LNCaP clone FGC (cell line): ENCODE measurements around the gene CFAP54.
"Not testable (repeated sequence)": the region's sequence is repeated elsewhere in the genome, so short reads cannot be mapped to it uniquely, and the experiment has no call there.

Source experiments
- DNase-seq: peaks from one replicate; pipeline ENCODE4 v3.0.0-alpha.2; 2011; ENCODE audit warnings: low read depth
- H3K4me3 ChIP-seq: 2 replicates; pipeline ENCODE4 v1.5.1; 2011; ENCODE audit warnings: mild to moderate bottlenecking, low read depth, low read length, control low read depth
- CTCF ChIP-seq: IDR thresholded peaks from 2 replicates; pipeline ENCODE4 v1.5.1; 2012; ENCODE audit warnings: mild to moderate bottlenecking; ENCODE audit not compliant: control insufficient read depth, insufficient read depth; ENCODE audit errors: extremely low read depth

The CFAP54 gene

DNA sequence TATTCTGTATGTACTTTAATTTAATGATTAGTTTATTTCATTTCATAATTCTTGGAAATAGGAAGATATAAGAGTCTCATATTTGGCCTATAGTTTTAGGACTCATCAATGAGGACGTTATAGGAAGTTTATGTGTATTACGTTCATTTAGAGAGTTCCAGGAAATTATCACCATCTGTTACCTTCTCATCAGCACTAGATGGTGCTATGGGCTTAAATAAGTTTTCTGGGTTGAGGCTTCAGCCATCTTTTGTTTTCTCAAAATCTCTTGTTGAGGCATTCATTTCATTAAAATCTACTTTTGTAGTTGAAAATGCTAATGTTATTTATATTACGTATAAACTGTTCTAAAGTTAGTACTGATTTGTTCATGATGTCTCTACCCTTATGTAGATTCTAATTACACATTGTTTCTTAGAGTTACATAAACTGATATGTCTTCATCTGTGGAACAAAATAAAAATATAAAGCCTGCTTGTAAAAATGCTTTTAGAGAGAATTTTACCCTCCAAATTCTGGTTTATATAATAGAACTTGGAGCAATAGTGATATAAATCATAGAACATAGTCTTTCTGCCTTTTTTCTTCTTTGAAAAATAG lies 89.2 kb downstream of the CFAP54 start:
- TF ChIP-seq CTCF, result peak; percentile 77
- H3K4me3 ChIP-seq, result no peak overlapping the region
- peak; percentile 37 for DNase-seq

GRCh38 chr12:96585977-96586376 lies 96.6 kb downstream of the CFAP54 start:
- DNase-seq, result no peak
- no peak for TF ChIP-seq CTCF
- no peak overlapping the region for H3K4me3 ChIP-seq

GRCh38 chr12:96587691-96588090 lies 98.3 kb downstream of the CFAP54 start:
- TF ChIP-seq CTCF, result no peak
- H3K4me3 ChIP-seq, result no peak overlapping the region
- no peak for DNase-seq

DNA sequence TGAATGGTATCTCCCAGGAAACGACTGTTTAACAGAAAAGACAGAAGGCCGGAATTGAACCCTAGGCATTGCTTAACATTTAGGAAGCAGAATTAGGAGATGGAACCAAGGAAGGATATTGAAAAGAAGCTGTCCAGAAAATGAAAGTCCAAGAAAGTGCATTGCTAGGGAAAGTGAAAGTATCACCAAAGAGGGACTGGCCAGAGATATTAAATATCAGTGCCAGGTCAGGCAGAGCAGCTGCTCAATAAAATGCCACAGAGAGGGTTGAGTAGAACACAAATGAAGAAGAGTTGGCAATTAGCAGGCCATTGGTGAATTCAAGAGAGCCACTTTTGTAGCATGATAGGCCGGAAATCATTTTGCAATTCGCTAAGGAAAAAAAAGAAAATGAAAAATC lies 101.6 kb downstream of the CFAP54 start:
- DNase-seq, result no peak
- no peak overlapping the region for H3K4me3 ChIP-seq
- TF ChIP-seq CTCF, result no peak

- H3K4me3 ChIP-seq, result not testable (repeated sequence)
Observed at GRCh38 chr12:96604374-96604773, 115.0 kb downstream of the CFAP54 start.

GRCh38 chr12:96605684-96606083 lies 116.3 kb downstream of the CFAP54 start:
- H3K4me3 ChIP-seq, result no peak overlapping the region
- no peak for DNase-seq
- no peak for TF ChIP-seq CTCF

More at GRCh38 chr12:96604374-96604773, 115.0 kb downstream of the CFAP54 start:
- not testable (repeated sequence) for DNase-seq

DNA sequence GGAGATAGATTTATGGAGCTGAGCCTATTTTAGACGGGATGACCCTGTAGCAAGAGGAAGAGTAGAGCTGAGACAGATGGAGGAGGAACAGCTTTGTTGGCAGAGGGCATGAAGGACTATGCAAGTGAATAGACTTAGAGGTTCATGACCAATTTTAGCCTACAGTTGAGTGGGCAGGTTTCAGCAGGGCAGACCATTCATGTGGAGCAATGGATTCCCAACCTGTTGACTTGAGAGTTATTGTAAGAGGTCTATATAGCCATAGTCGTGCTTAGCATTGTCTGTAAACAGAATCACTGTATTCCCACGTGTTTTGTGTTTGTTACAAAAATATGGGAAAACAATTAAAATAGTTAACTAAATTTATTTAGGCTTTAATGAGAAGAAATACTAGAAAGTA lies 116.8 kb downstream of the CFAP54 start:
- no peak for TF ChIP-seq CTCF

More for the DNA sequence above, 116.8 kb downstream of the CFAP54 start:
- DNase-seq, result no peak
- H3K4me3 ChIP-seq, result no peak overlapping the region
